WTC11 (cell line): ENCODE measurements around the gene PDE11A. TPM values are rescaled to one million over a fixed set of nuclear protein-coding genes. Genes with fewer than 3 reads are reported as not detected.

ENCODE experiments used
- ATAC-seq: fragments of 200-7000 bp; cut with Tn5 transposase; 2 replicates; pipeline ENCODE4 v1.10.0; 2021; ENCODE audit warnings: mild to moderate bottlenecking, moderate library complexity
- CTCF ChIA-PET: fragments of 300-600 bp; sonication (Branson Sonifier 250); formaldehyde crosslinking; loops from one replicate; lab custom pipeline; 2021; ENCODE audit warnings: antibody characterized with exemption; lab: Charles Lee
- POLR2A ChIA-PET: fragments of 350-600 bp; sonication (Branson Sonifier 250); formaldehyde crosslinking; loops from one replicate; lab custom pipeline; 2021; ENCODE audit warnings: antibody characterized with exemption; lab: Charles Lee
- DNase-seq: peaks from one replicate; pipeline ENCODE4 v3.0.0; 2021; ENCODE audit warnings: low spot score
- H3K27ac Mint-ChIP-seq: 2 replicates; pipeline ENCODE4 v1.8.0; 2021; ENCODE audit warnings: mixed read lengths
- H3K27me3 Mint-ChIP-seq: 2 replicates; pipeline ENCODE4 v1.8.0; 2021; ENCODE audit warnings: low read depth, mild to moderate bottlenecking, moderate library complexity, mixed read lengths
- H3K36me3 Mint-ChIP-seq: 2 replicates; pipeline ENCODE4 v1.8.0; 2021; ENCODE audit warnings: mixed read lengths
- H3K4me1 Mint-ChIP-seq: 2 replicates; pipeline ENCODE4 v1.8.0; 2022; ENCODE audit warnings: mixed read lengths
- H3K4me3 Mint-ChIP-seq: 2 replicates; pipeline ENCODE4 v1.8.0; 2021; ENCODE audit warnings: mild to moderate bottlenecking, moderate library complexity, mixed read lengths
- H3K9me3 Mint-ChIP-seq: 2 replicates; pipeline ENCODE4 v1.8.0; 2021; ENCODE audit warnings: mixed read lengths
- ATF1 ChIP-seq: sonication (generic); formaldehyde crosslinking; IDR thresholded peaks from 2 replicates; pipeline ENCODE4 v1.8.1; 2023; ENCODE audit warnings: mild to moderate bottlenecking, moderate library complexity, missing genetic modification reagents
- ATF2 ChIP-seq: sonication (generic); formaldehyde crosslinking; IDR thresholded peaks from 2 replicates; pipeline ENCODE4 v1.8.1; 2022; ENCODE audit warnings: low read depth, missing genetic modification reagents, borderline replicate concordance
- CTCF ChIP-seq: fragments of 200-600 bp; IDR thresholded peaks from 2 replicates; pipeline ENCODE4 v1.8.0; 2022; ENCODE audit warnings: antibody characterized with exemption
- E2F4 ChIP-seq: sonication (generic); formaldehyde crosslinking; IDR thresholded peaks from 2 replicates; pipeline ENCODE4 v1.8.1; 2022; ENCODE audit warnings: low read depth, mild to moderate bottlenecking, moderate library complexity, missing genetic modification reagents, borderline replicate concordance
- ELF4 ChIP-seq: sonication (generic); formaldehyde crosslinking; IDR thresholded peaks from 2 replicates; pipeline ENCODE4 v1.8.1; 2022; ENCODE audit warnings: low read depth, mild to moderate bottlenecking, moderate library complexity, missing genetic modification reagents
- FOXP1 ChIP-seq: sonication (generic); formaldehyde crosslinking; IDR thresholded peaks from 2 replicates; pipeline ENCODE4 v1.8.0; 2022; ENCODE audit warnings: missing genetic modification reagents, mild to moderate bottlenecking, moderate library complexity, borderline replicate concordance
- GTF2I ChIP-seq: fragments of 250-450 bp; sonication (Bioruptor Pico); conservative IDR thresholded peaks from 2 replicates; pipeline ENCODE4 v1.4.0; 2021; ENCODE audit warnings: mild to moderate bottlenecking
- MXD4 ChIP-seq: fragments of 250-450 bp; sonication (Bioruptor Pico); IDR thresholded peaks from 2 replicates; pipeline ENCODE4 v1.8.0; 2021; ENCODE audit warnings: mild to moderate bottlenecking, moderate library complexity, borderline replicate concordance
- MYBL2 ChIP-seq: sonication (generic); formaldehyde crosslinking; IDR thresholded peaks from 2 replicates; pipeline ENCODE4 v1.8.1; 2023; ENCODE audit warnings: mild to moderate bottlenecking, moderate library complexity, missing genetic modification reagents
- NR3C1 ChIP-seq: sonication (generic); formaldehyde crosslinking; conservative IDR thresholded peaks from 2 replicates; pipeline ENCODE4 v1.8.1; 2023; ENCODE audit warnings: low read depth, mild to moderate bottlenecking, missing genetic modification reagents
- RELA ChIP-seq: sonication (generic); formaldehyde crosslinking; IDR thresholded peaks from 2 replicates; pipeline ENCODE4 v1.8.1; 2022; ENCODE audit warnings: missing genetic modification reagents, mild to moderate bottlenecking, borderline replicate concordance
- SMAD4 ChIP-seq: sonication (generic); formaldehyde crosslinking; IDR thresholded peaks from 2 replicates; pipeline ENCODE4 v1.8.0; 2022; ENCODE audit warnings: mild to moderate bottlenecking, missing genetic modification reagents
- TEAD4 ChIP-seq: sonication (generic); formaldehyde crosslinking; IDR thresholded peaks from 2 replicates; pipeline ENCODE4 v1.8.0; 2022; ENCODE audit warnings: mild to moderate bottlenecking, missing genetic modification reagents
- TP53 ChIP-seq: sonication (generic); formaldehyde crosslinking; IDR thresholded peaks from 2 replicates; pipeline ENCODE4 v1.8.1; 2023; ENCODE audit warnings: mild to moderate bottlenecking, missing genetic modification reagents
- ZNF263 ChIP-seq: sonication (generic); formaldehyde crosslinking; IDR thresholded peaks from 2 replicates; pipeline ENCODE4 v1.8.1; 2022; ENCODE audit warnings: low read depth, mild to moderate bottlenecking, moderate library complexity, missing genetic modification reagents
- ZNF425 ChIP-seq: fragments of 250-450 bp; sonication (Bioruptor Pico); conservative IDR thresholded peaks from 2 replicates; pipeline ENCODE4 v1.9.0; 2021; ENCODE audit warnings: mild to moderate bottlenecking
- ZNF532 ChIP-seq: fragments of 250-450 bp; sonication (Bioruptor Pico); IDR thresholded peaks from 2 replicates; pipeline ENCODE4 v1.9.0; 2021; ENCODE audit warnings: mild to moderate bottlenecking, borderline replicate concordance
- total RNA-seq: library from RNA; stranded (reverse); gene quantifications from 3 replicates; pipeline ENCODE4 v1.2.3, GENCODE V29; 2021

PDE11A gene
- total RNA-seq, 1 experiment from 2014 or later = 0.13 TPM

- TF ChIP-seq CTCF (peak; percentile 49), E2F4 (no peak)
Observed at GRCh38 chr2:177772529-177772928, 300.0 kb downstream of the PDE11A start (continued).

GRCh38 chr2:177771191-177771590 lies 301.4 kb downstream of the PDE11A start:
- H3K4me3 Mint-ChIP-seq = no peak overlapping the region
- peaks cover 3% of the 10 kb centered on the region; the same call in 1 of the 2 replicates for H3K4me1 Mint-ChIP-seq
- ATAC-seq (no peak), DNase-seq (no peak)
- H3K9me3 Mint-ChIP-seq = no peaks in the 10 kb centered on the region
- peaks cover 2% of the 10 kb centered on the region for H3K27me3 Mint-ChIP-seq
- no peak overlapping the region for H3K27ac Mint-ChIP-seq
- POLR2A ChIA-PET = no interaction called here
- CTCF ChIA-PET = no interaction called here
- H3K36me3 Mint-ChIP-seq = no peaks in the 10 kb centered on the region
- TF ChIP-seq SMAD4 = no peak
- no peak for TF ChIP-seq NR3C1 (CRISPR knock-in tag)
- TF ChIP-seq MYBL2 (CRISPR knock-in tag) = no peak
- TF ChIP-seq ELF4 = no peak
- no peak for TF ChIP-seq ZNF532 (CRISPR knock-in tag)
- no peak for TF ChIP-seq TEAD4 (CRISPR knock-in tag)
- no peak for TF ChIP-seq FOXP1
- TF ChIP-seq MXD4 (CRISPR knock-in tag) = no peak
- TF ChIP-seq ATF1 (CRISPR knock-in tag) = no peak
- no peak for TF ChIP-seq ZNF263 (CRISPR knock-in tag)

GRCh38 chr2:177767768-177768167 lies 304.8 kb downstream of the PDE11A start:
- DNase-seq = no peak
- peaks cover 12% of the 10 kb centered on the region for H3K4me1 Mint-ChIP-seq
- H3K27ac Mint-ChIP-seq = no peak overlapping the region
- ChIA-PET POLR2A (no interaction called here), CTCF (interaction anchor here (0.5 to 1.4 kb wide), 2 partner anchors 32 to 772 kb away, joined by 3 read pairs; no protein-coding TSS in a partner anchor)
- peaks cover 16% of the 10 kb centered on the region for H3K27me3 Mint-ChIP-seq
- no peaks in the 10 kb centered on the region for H3K9me3 Mint-ChIP-seq
- no peaks in the 10 kb centered on the region for H3K36me3 Mint-ChIP-seq
- no peak overlapping the region for H3K4me3 Mint-ChIP-seq
- no peak; the same call in 1 of the 2 replicates for ATAC-seq
- TF ChIP-seq RELA = no peak
- TF ChIP-seq ZNF425 (CRISPR knock-in tag) = no peak
- no peak for TF ChIP-seq TP53 (CRISPR knock-in tag)
- TF ChIP-seq ZNF532 (CRISPR knock-in tag) = no peak
- TF ChIP-seq ATF2 (CRISPR knock-in tag) = no peak
- no peak for TF ChIP-seq GTF2I (CRISPR knock-in tag)
